ENCODE data around the gene ZNF277.

The ZNF277 gene

GRCh38 chr7:112233048-112233697, 26.7 kb downstream of the ZNF277 start:
- ATAC-seq, result no peak

DNA sequence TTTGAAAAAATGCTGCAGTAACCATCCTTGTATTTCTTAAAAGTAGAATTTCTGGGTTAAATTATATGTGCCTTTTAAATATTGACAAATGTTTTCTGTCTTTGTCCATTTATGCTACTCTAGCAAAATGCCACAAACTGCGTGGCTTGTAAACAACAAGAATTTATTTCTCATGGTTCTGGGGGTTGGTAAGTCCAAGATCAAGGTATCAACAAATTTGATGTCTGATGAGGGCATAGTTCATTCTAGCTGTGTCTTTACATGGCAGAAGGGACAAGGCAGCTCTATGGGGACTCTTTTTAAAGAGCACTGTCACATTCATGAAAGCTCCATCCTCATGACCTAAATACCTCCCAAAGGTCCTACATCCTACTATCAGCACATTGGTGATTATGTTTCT, 27.7 kb downstream of the ZNF277 start:
- ATAC-seq, result no peak
- TF ChIP-seq PPARA (CRISPR knock-in tag; IDR thresholded peaks at IDR 0.05; ENCODE audit: borderline replicate concordance) (no peak), ZNF565 (CRISPR knock-in tag; conservative IDR thresholded peaks at IDR 0.05; ENCODE audit: low read depth) (no peak), GLIS3 (CRISPR knock-in tag; IDR thresholded peaks at IDR 0.05) (no peak), OSR1 (CRISPR knock-in tag; IDR thresholded peaks at IDR 0.05) (no peak), PATZ1 (CRISPR knock-in tag; IDR thresholded peaks at IDR 0.05; ENCODE audit: borderline replicate concordance) (no peak), ARNTL (CRISPR knock-in tag; IDR thresholded peaks at IDR 0.05; ENCODE audit: borderline replicate concordance, low read depth) (no peak), TCF4 (CRISPR knock-in tag; IDR thresholded peaks at IDR 0.05; ENCODE audit: borderline replicate concordance) (no peak), ZNF8 (CRISPR knock-in tag; IDR thresholded peaks at IDR 0.05) (no peak), CSDC2 (CRISPR knock-in tag; IDR thresholded peaks at IDR 0.05) (no peak), SNAI2 (CRISPR knock-in tag; IDR thresholded peaks at IDR 0.05) (no peak), ZFP3 (CRISPR knock-in tag; IDR thresholded peaks at IDR 0.05) (no peak), ISL1 (CRISPR knock-in tag; IDR thresholded peaks at IDR 0.05) (no peak)
- TF ChIP-seq, protein P1, sequence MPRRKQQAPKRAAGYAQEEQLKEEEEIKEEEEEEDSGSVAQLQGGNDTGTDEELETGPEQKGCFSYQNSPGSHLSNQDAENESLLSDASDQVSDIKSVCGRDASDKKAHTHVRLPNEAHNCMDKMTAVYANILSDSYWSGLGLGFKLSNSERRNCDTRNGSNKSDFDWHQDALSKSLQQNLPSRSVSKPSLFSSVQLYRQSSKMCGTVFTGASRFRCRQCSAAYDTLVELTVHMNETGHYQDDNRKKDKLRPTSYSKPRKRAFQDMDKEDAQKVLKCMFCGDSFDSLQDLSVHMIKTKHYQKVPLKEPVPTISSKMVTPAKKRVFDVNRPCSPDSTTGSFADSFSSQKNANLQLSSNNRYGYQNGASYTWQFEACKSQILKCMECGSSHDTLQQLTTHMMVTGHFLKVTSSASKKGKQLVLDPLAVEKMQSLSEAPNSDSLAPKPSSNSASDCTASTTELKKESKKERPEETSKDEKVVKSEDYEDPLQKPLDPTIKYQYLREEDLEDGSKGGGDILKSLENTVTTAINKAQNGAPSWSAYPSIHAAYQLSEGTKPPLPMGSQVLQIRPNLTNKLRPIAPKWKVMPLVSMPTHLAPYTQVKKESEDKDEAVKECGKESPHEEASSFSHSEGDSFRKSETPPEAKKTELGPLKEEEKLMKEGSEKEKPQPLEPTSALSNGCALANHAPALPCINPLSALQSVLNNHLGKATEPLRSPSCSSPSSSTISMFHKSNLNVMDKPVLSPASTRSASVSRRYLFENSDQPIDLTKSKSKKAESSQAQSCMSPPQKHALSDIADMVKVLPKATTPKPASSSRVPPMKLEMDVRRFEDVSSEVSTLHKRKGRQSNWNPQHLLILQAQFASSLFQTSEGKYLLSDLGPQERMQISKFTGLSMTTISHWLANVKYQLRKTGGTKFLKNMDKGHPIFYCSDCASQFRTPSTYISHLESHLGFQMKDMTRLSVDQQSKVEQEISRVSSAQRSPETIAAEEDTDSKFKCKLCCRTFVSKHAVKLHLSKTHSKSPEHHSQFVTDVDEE (CRISPR knock-in tag; IDR thresholded peaks at IDR 0.05), result no peak
- TF ChIP-seq, protein P2, sequence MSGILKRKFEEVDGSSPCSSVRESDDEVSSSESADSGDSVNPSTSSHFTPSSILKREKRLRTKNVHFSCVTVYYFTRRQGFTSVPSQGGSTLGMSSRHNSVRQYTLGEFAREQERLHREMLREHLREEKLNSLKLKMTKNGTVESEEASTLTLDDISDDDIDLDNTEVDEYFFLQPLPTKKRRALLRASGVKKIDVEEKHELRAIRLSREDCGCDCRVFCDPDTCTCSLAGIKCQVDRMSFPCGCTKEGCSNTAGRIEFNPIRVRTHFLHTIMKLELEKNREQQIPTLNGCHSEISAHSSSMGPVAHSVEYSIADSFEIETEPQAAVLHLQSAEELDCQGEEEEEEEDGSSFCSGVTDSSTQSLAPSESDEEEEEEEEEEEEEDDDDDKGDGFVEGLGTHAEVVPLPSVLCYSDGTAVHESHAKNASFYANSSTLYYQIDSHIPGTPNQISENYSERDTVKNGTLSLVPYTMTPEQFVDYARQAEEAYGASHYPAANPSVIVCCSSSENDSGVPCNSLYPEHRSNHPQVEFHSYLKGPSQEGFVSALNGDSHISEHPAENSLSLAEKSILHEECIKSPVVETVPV (CRISPR knock-in tag; IDR thresholded peaks at IDR 0.05), result no peak

More at GRCh38 chr7:112233048-112233697, 26.7 kb downstream of the ZNF277 start:
- TF ChIP-seq CSDC2 (CRISPR knock-in tag; IDR thresholded peaks at IDR 0.05), result no peak
- TF ChIP-seq ZNF70 (CRISPR knock-in tag; IDR thresholded peaks at IDR 0.05), result no peak
- no peak for TF ChIP-seq ESRRG (CRISPR knock-in tag; IDR thresholded peaks at IDR 0.05)
- TF ChIP-seq TOX (CRISPR knock-in tag; IDR thresholded peaks at IDR 0.05; ENCODE audit: borderline replicate concordance), result no peak
- TF ChIP-seq, protein P3, sequence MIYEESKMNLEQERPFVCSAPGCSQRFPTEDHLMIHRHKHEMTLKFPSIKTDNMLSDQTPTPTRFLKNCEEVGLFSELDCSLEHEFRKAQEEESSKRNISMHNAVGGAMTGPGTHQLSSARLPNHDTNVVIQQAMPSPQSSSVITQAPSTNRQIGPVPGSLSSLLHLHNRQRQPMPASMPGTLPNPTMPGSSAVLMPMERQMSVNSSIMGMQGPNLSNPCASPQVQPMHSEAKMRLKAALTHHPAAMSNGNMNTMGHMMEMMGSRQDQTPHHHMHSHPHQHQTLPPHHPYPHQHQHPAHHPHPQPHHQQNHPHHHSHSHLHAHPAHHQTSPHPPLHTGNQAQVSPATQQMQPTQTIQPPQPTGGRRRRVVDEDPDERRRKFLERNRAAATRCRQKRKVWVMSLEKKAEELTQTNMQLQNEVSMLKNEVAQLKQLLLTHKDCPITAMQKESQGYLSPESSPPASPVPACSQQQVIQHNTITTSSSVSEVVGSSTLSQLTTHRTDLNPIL (CRISPR knock-in tag; IDR thresholded peaks at IDR 0.05; ENCODE audit: low read depth), result no peak
- TF ChIP-seq, protein P1 (CRISPR knock-in tag; IDR thresholded peaks at IDR 0.05), result no peak
- TF ChIP-seq, protein P2 (CRISPR knock-in tag; IDR thresholded peaks at IDR 0.05), result no peak
- TF ChIP-seq GLIS3 (CRISPR knock-in tag; IDR thresholded peaks at IDR 0.05), result no peak
- TF ChIP-seq ZFP30 (CRISPR knock-in tag; IDR thresholded peaks at IDR 0.05), result no peak
- no peak for TF ChIP-seq ZC3H10 (CRISPR knock-in tag; IDR thresholded peaks at IDR 0.05)
- no peak for TF ChIP-seq ARNTL (CRISPR knock-in tag; IDR thresholded peaks at IDR 0.05; ENCODE audit: borderline replicate concordance, low read depth)
- TF ChIP-seq, protein P4, sequence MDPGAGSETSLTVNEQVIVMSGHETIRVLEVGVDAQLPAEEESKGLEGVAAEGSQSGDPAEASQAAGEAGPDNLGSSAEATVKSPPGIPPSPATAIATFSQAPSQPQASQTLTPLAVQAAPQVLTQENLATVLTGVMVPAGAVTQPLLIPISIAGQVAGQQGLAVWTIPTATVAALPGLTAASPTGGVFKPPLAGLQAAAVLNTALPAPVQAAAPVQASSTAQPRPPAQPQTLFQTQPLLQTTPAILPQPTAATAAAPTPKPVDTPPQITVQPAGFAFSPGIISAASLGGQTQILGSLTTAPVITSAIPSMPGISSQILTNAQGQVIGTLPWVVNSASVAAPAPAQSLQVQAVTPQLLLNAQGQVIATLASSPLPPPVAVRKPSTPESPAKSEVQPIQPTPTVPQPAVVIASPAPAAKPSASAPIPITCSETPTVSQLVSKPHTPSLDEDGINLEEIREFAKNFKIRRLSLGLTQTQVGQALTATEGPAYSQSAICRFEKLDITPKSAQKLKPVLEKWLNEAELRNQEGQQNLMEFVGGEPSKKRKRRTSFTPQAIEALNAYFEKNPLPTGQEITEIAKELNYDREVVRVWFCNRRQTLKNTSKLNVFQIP (CRISPR knock-in tag; IDR thresholded peaks at IDR 0.05; ENCODE audit: borderline replicate concordance, low read depth), result no peak
- TF ChIP-seq ZNF565 (CRISPR knock-in tag; conservative IDR thresholded peaks at IDR 0.05; ENCODE audit: low read depth), result no peak
- no peak for TF ChIP-seq ISL1 (CRISPR knock-in tag; IDR thresholded peaks at IDR 0.05)
- TF ChIP-seq TCF4 (CRISPR knock-in tag; IDR thresholded peaks at IDR 0.05; ENCODE audit: borderline replicate concordance), result no peak
- TF ChIP-seq ZFP3 (CRISPR knock-in tag; IDR thresholded peaks at IDR 0.05), result no peak
- TF ChIP-seq BACH2 (CRISPR knock-in tag; IDR thresholded peaks at IDR 0.05; ENCODE audit: borderline replicate concordance), result no peak
- no peak for TF ChIP-seq PPARA (CRISPR knock-in tag; IDR thresholded peaks at IDR 0.05; ENCODE audit: borderline replicate concordance)

Measured in SK-N-SH treated with all-trans-retinoic acid at 6 μM for 48 hours (cell line).